AG04450 (cell line): ENCODE data around the gene GRIA4. TPM values are rescaled to one million over a fixed set of nuclear protein-coding genes. Genes with fewer than 3 reads are reported as not detected.

Experiments
- CTCF ChIA-PET: fragments of 300-600, 350-600 bp; formaldehyde crosslinking; extraction: SDS; loops from one replicate; lab custom pipeline; 2022; ENCODE audit warnings: antibody characterized with exemption, inconsistent platforms; lab: Charles Lee
- POLR2A ChIA-PET: fragments of 350-600 bp; formaldehyde crosslinking; extraction: SDS; loops from one replicate; lab custom pipeline; 2021; ENCODE audit warnings: antibody characterized with exemption, inconsistent platforms; lab: Yijun Ruan, JAX
- DNase-seq: peaks from one replicate; pipeline ENCODE4 v3.0.0-alpha.2; 2011; ENCODE audit warnings: low read depth, low spot score
- H3K27ac ChIP-seq: one replicate; pipeline ENCODE4 v1.5.1; 2012; ENCODE audit warnings: low read depth, low read length, control low read depth
- H3K27me3 ChIP-seq: one replicate; pipeline ENCODE4 v1.6.0; 2012; ENCODE audit warnings: low read length; ENCODE audit not compliant: control insufficient read depth, insufficient read depth
- H3K4me3 ChIP-seq: 2 replicates; pipeline ENCODE4 v1.5.1; 2011; ENCODE audit warnings: mild to moderate bottlenecking, low read depth, low read length, control low read depth
- H3K9me3 ChIP-seq: 2 replicates; pipeline ENCODE4 v1.5.1; 2012; ENCODE audit warnings: low read length; ENCODE audit not compliant: control insufficient read depth, insufficient read depth
- CTCF ChIP-seq: IDR thresholded peaks from 2 replicates; pipeline ENCODE4 v1.5.1; 2011; ENCODE audit warnings: low read depth, low read length, control low read depth, inconsistent platforms
- polyA plus RNA-seq: library from polyadenylated mRNA; depleted of rRNA; stranded (reverse); fragments of >200 nt; gene quantifications from 2 replicates; pipeline ENCODE4 v1.2.3, GENCODE V29; 2011

GRIA4 gene
- polyA plus RNA-seq, 1 experiment = 0.64 TPM

- Histone ChIP-seq H3K27ac (no peak overlapping the region), H3K4me3 (no peak overlapping the region), H3K9me3 (no peaks in the 10 kb centered on the region), H3K27me3 (no peaks in the 10 kb centered on the region)
- TF ChIP-seq CTCF = no peak
- DNase-seq = no peak
- ChIA-PET POLR2A (no interaction called here), CTCF (no interaction called here)
These were observed 211.5 kb downstream of the GRIA4 start for GRCh38 chr11:105821372-105821771.

GRCh38 chr11:105821781-105822180, 211.9 kb downstream of the GRIA4 start:
- ChIA-PET POLR2A (no interaction called here), CTCF (no interaction called here)
- Histone ChIP-seq H3K27me3 (no peaks in the 10 kb centered on the region), H3K9me3 (no peaks in the 10 kb centered on the region), H3K27ac (no peak overlapping the region), H3K4me3 (no peak overlapping the region)
- no peak for DNase-seq
- TF ChIP-seq CTCF = no peak

- TF ChIP-seq CTCF = no peak
- H3K27me3 ChIP-seq = no peaks in the 10 kb centered on the region
- H3K27ac ChIP-seq = no peak overlapping the region
- H3K4me3 ChIP-seq = no peak overlapping the region
- DNase-seq = no peak
- ChIA-PET CTCF (no interaction called here), POLR2A (no interaction called here)
- no peaks in the 10 kb centered on the region for H3K9me3 ChIP-seq
These were observed 213.7 kb downstream of the GRIA4 start for GRCh38 chr11:105823495-105824033.

- ChIA-PET POLR2A (no interaction called here), CTCF (no interaction called here)
- Histone ChIP-seq H3K4me3 (no peak overlapping the region), H3K9me3 (no peaks in the 10 kb centered on the region), H3K27me3 (no peaks in the 10 kb centered on the region), H3K27ac (no peak overlapping the region)
- DNase-seq = no peak
- no peak for TF ChIP-seq CTCF
These were observed 214.7 kb downstream of the GRIA4 start for GRCh38 chr11:105824457-105825013.

GRCh38 chr11:105825141-105825540, 215.3 kb downstream of the GRIA4 start:
- no peak overlapping the region for H3K27ac ChIP-seq
- POLR2A ChIA-PET = no interaction called here
- CTCF ChIA-PET = no interaction called here
- TF ChIP-seq CTCF = no peak
- no peaks in the 10 kb centered on the region for H3K27me3 ChIP-seq
- no peak overlapping the region for H3K4me3 ChIP-seq
- no peak for DNase-seq
- no peaks in the 10 kb centered on the region for H3K9me3 ChIP-seq
